ENCODE results near the gene SETDB2.
A peak's percentile ranks its signal among the peaks of the same experiment; 100 is the strongest.

SETDB2 gene, protein sequence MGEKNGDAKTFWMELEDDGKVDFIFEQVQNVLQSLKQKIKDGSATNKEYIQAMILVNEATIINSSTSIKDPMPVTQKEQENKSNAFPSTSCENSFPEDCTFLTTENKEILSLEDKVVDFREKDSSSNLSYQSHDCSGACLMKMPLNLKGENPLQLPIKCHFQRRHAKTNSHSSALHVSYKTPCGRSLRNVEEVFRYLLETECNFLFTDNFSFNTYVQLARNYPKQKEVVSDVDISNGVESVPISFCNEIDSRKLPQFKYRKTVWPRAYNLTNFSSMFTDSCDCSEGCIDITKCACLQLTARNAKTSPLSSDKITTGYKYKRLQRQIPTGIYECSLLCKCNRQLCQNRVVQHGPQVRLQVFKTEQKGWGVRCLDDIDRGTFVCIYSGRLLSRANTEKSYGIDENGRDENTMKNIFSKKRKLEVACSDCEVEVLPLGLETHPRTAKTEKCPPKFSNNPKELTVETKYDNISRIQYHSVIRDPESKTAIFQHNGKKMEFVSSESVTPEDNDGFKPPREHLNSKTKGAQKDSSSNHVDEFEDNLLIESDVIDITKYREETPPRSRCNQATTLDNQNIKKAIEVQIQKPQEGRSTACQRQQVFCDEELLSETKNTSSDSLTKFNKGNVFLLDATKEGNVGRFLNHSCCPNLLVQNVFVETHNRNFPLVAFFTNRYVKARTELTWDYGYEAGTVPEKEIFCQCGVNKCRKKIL

DNA sequence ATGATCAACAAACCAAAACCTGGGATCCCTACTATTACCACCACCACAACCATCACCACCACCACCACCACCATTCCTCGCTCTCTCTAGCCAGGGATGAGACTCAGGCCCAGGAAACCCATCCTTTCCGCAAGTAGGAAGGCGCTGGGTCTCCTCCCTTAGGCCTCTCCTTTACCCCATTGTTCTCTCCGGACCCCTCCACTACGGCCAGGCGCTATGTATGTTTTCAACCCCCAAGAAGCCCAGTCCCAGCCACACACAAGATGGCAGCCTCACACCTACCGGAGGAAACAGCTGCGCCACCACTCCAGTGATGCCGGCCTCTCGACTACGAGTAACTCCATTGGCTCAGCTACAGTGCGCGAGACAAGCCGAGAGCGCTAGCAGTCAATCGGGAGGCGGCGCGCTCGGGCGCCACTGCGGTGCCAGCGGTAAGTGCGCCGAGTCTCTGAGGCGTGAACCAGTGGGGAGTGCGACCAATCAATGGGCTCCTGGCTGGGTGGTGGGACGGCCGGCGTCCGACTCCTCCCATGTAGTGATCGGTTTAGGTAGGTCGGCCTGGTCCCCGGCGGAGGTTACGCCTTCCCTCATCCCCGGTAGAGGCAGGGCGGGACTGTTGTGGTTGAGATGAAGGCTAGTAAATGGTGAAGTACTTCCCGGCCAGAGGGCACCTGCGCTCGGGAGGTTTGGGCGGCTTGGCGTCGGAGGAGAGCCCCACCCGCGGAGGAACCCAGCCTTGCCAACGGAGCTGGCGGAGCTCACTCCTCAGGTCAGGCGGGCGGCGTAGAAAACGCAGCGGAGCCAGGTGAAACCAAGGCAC, at the start of gene SETDB2, which contains the start of gene CAB39L:
TSS of gene SETDB2 (plus strand) at position 571 of the 820 bp plus-strand sequence. CDS start 7,620 bp downstream, outside the sequence.
TSS of gene CAB39L (minus strand) at position 361 of the 820 bp plus-strand sequence. CDS start 61,154 bp downstream, outside the sequence.
- DNase-seq, result peak; percentile 92

DNA sequence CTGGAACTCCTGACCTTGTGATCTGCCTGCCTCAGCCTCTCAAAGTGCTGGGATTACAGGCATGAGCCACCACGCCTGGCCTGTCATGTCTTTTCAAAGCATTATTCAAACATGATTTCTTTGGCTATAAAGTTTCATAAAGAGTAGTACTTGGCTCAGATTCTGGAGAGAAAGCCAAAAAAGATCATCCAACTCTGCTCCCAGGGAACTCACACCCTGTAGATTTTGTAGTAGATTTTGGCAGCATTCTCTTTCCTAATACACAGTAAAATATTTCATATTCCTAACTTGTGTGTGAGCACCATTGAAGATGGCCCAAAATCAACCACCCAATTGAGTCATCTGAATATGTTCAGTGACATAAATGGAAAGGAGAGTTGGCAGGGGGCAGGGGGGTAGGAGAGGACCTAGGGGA, 48.6 kb upstream of the SETDB2 start:
- no peak for DNase-seq

DNA sequence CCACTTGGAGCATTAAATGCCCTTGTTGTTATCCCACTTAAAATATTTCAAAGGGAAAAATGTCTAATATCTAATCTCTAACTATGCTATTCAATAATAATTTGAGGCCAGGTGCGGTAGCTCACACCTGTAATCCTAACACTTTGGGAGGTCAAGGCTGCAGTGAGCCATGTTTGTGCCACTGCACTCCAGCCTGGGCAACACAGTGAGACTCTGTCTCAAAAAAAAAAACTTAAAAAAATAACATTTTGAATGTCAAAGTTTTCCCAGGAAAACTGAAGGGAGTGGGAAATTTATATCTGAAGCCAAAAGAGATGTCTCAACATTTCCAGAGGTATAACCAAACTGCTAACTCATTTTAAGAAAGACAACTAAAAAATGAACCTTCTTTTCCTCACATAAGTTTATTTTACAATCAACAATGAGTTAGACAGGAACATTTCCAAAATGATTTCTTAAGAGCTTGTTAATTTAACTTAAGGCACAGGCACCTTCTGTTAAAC, 48.1 kb upstream of the SETDB2 start:
- DNase-seq, result no peak

GRCh38 chr13:49399801-49400472, 44.1 kb upstream of the SETDB2 start:
- DNase-seq, result no peak

DNA sequence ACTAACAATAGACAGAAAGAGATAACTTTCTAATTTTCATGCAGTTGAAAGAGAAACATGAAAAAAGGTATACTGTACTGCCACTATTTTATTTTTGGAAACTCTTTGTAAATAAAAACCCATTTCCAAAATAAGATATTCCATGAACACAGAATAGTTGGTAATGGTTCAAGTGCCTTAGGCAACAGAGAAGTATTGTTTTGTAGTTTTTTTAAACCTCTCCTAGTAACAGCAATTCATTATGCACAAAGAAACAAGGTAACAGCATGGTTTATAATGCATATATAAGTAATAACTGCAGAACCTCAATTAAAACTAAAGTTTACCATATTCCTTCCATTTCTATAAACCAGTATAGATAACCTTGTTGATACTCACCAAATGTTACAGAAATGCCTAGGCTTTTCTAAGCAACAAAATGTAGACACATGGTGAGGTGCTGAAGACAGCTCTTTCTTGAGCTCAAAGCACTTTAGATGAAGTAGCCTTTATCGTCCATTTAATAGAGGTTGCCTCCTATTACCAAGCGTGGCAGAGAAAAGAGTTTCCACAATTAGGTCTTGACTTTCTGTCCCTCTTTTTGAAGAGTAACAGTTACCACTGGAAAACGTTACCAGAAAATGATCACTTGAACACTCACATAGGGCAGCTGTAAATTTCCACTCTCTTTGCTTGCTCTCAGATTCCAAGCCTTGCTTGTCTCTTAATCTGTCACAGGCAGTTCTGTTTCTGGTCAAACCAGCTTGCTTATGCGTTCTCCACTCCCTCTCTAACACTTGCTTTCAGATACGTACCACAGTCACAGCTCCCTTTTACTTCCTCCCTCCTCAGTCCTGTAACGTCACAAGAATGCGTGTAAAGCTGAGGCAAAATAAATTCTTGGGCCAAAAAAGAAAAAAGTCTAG, 43.1 kb upstream of the SETDB2 start:
- DNase-seq, result peak; percentile 13

- DNase-seq, result no peak
These were observed 39.9 kb upstream of the SETDB2 start for GRCh38 chr13:49403996-49404702.

DNA sequence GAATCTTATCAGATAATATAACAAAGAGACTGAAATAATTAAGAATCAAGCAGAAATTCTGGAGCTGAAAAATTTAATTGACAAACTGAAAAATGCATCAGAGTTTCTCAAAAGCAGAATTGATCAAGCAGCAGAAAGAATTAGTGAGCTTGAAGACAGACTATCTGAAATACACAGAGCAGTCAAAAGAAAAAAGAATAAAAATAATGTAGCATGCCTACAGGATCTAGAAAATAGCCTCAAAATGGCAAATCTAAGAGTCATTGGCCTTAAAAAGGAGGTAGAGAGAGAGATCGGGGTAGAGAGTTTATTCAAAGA, 39.4 kb upstream of the SETDB2 start:
- no peak for DNase-seq

- DNase-seq, result no peak
These were observed 37.0 kb upstream of the SETDB2 start for GRCh38 chr13:49407068-49407467.

DNA sequence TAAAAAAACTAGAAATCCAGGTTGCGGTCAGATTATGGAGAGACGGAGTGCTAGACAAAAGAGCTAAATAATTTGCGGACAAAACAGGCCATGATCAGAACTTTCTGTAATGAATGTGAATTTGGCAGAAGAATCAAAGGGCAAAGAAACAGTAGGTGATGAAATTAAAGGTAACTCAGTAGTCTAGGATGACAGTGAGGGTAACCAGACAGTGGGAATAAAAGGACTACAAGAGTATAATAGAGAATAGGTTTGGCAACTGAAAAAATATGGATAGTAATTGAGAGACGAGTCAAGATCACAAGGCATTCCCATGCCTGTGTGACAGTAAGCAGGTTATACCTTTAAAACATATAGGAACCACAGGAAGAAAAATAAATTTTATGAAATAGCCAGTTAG, 36.1 kb upstream of the SETDB2 start:
- no peak for DNase-seq

GRCh38 chr13:49409008-49409407, 35.1 kb upstream of the SETDB2 start:
- DNase-seq, result no peak

- no peak for DNase-seq
These were observed 34.1 kb upstream of the SETDB2 start for GRCh38 chr13:49410006-49410405.

GRCh38 chr13:49410477-49410876, 33.6 kb upstream of the SETDB2 start:
- no peak for DNase-seq

GRCh38 chr13:49411353-49411752, 32.7 kb upstream of the SETDB2 start:
- no peak for DNase-seq

GRCh38 chr13:49412749-49413148, 31.3 kb upstream of the SETDB2 start:
- DNase-seq, result no peak

GRCh38 chr13:49417161-49417560, 26.9 kb upstream of the SETDB2 start:
- DNase-seq, result no peak

- no peak for DNase-seq
These were observed 25.9 kb upstream of the SETDB2 start for GRCh38 chr13:49418206-49418605.

- no peak for DNase-seq
These were observed 24.8 kb upstream of the SETDB2 start for GRCh38 chr13:49419276-49419675.

- DNase-seq, result no peak
These were observed 22.7 kb upstream of the SETDB2 start for GRCh38 chr13:49421391-49421790.

GRCh38 chr13:49424011-49424560, 20.0 kb upstream of the SETDB2 start:
- DNase-seq, result no peak

DNA sequence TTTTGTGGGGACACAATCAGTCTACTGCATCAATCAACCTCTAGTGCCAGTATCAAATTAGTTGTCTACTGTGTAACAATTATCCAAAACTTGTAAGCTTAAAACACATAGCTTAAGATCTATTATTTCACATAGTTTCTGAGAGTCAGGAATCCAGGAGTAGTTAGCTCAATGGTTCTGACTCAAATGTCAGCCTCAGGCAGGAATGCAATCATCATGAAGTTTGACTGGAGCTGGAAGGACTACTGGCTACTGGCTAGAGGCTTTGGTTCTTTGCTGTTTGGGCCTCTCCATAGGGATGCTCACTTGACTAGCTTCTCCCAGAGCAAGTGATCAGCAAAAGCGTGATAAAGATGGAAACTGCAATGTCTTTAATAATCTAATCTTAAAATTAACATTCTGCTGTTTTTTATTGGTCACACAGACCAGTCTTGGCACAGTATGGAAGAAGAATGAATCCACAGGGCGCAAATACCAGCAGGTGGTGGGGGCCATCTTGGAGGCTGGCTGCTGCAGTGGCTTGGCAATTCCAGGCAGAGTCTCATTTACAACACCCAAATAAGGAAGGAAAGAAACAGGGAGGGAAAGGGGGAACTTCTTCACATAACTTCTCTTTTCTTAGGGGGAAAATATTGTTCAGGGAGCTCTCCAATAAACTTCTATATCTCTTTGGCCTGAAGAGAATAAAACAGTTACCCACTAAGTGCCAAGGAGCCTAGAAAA, 15.9 kb upstream of the SETDB2 start:
- DNase-seq, result no peak
